Stomach (tissue), 9 donors: ENCODE data around the gene ZNF574. TPM values are rescaled to one million over a fixed set of nuclear protein-coding genes. Genes with fewer than 3 reads are reported as not detected.

Source experiments
- DNase-seq, 2 donors: peaks; one replicate each; pipeline versions ENCODE4 v3.0.0 to v3.0.0-alpha.2; 2013 to 2019
- H3K27ac ChIP-seq, 5 donors: fragments of 200-600 bp in 4 of 5; sonication (generic) in 4 of 5; one replicate each; pipeline ENCODE4 v1.5.1; 2013 to 2019; ENCODE audit warnings: mild to moderate bottlenecking in 1 of 5, moderate library complexity in 1 of 5
- H3K27me3 ChIP-seq, 3 donors: fragments of 200-600 bp; sonication (generic); one replicate each; pipeline ENCODE4 v1.5.1; 2017 to 2019; ENCODE audit warnings: mixed run types in 1 of 3
- H3K36me3 ChIP-seq, 4 donors: fragments of 200-600 bp; sonication (generic); 1 replicate in 3 of 4; 2 replicates in 1 of 4; pipeline ENCODE4 v1.5.1; 2016 to 2019
- H3K4me1 ChIP-seq, 4 donors: fragments of 200-600 bp; sonication (generic); one replicate each; pipeline ENCODE4 v1.5.1; 2016 to 2019
- H3K4me3 ChIP-seq, 4 donors: fragments of 200-600 bp; sonication (generic) in 3 of 4; one replicate each; pipeline ENCODE4 v1.5.1; 2016 to 2019; ENCODE audit warnings: mild to moderate bottlenecking in 1 of 4
- H3K9me3 ChIP-seq, 4 donors: fragments of 200-600 bp; sonication (generic); one replicate each; pipeline ENCODE4 v1.5.1; 2016 to 2019
- CTCF ChIP-seq, 7 experiments: fragments of 450-650 bp in 4 of 7; fragments of 200-600 bp in 3 of 7; sonication (generic) in 3 of 7; IDR thresholded peaks; one replicate each; pipeline ENCODE4 v1.5.1; 2016 to 2019; ENCODE audit warnings: antibody characterized with exemption in 7 of 7, control low read depth in 2 of 7, mild to moderate bottlenecking in 1 of 7
- EP300 ChIP-seq: sonication (generic); formaldehyde crosslinking; IDR thresholded peaks from one replicate; pipeline ENCODE4 v1.6.1; 2017; ENCODE audit warnings: antibody characterized with exemption
- POLR2A ChIP-seq, 4 donors: fragments of 450-650 bp; IDR thresholded peaks; one replicate each; pipeline ENCODE4 v1.6.1; 2016; ENCODE audit warnings: antibody characterized with exemption in 4 of 4, control low read depth in 2 of 4, mild to moderate bottlenecking in 1 of 4, moderate library complexity in 1 of 4
- POLR2AphosphoS5 ChIP-seq, 3 donors: sonication (generic); formaldehyde crosslinking; IDR thresholded peaks; one replicate each; pipeline ENCODE4 v1.6.1; 2016; ENCODE audit warnings: antibody characterized with exemption in 3 of 3
- WGBS, 5 donors: extraction: QIAGEN DNeasy Blood & Tissue Kit in 3 of 5; methylation state at CpG; one replicate each; pipeline versions ENCODE4 v1.1.5 to v1.1.7; 2013 to 2018; 5-methylcytosine and 5-hydroxymethylcytosine counted together
- intact Hi-C: fragments of 100-400 bp; cut with DNase I; formaldehyde crosslinking; loops from one replicate; pipeline ENCODE4 v1.15.1; 2023; ENCODE audit warnings: low total_unique reads
- polyA plus RNA-seq, 3 donors: library from polyadenylated mRNA; stranded (reverse); fragments of 200-250 nt; gene quantifications; one replicate each; pipeline ENCODE4 v1.2.3, GENCODE V29; 2013
- total RNA-seq, 5 donors: library from RNA; depleted of rRNA; stranded (reverse); fragments of >200 nt; gene quantifications; one replicate each; pipeline versions ENCODE4 v1.1.0 to v1.2.3, GENCODE V29; 2014 to 2016
- donor health status: healthy with polysubstance abuse.
- donor health status: Bipolar disorder and iron deficiency.
- donor health status: healthy.

Gene ZNF574
- total and polyA plus RNA-seq, 8 donors, result 4.6 to 17.0 (median 6.2) TPM

DNA sequence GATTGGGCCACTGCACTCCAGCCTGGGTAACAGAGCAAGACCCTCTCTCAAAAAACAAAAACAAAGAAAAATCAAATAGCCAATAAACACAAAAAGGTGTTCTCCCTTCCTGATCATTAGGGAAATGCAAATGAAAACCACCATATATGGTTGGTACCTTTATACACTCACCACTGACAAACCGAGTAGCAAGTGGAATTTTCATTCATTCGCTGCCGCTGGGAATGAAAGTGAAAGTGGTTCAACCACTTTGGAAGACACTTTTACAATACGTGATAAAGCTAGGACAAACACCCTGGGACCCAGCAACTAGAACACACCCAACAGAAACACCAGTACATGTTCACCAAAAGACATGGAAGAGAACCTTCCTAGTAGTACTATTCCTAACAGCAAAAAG, 27.0 kb upstream of the ZNF574 start:
- Histone ChIP-seq H3K27me3 (no peaks in the 10 kb centered on the region), H3K36me3 (peaks cover 0 to 50% (median 7%) of the 10 kb centered on the region in 4 donors), H3K4me1 (no peaks in the 10 kb centered on the region), H3K4me3 (no peak overlapping the region), H3K9me3 (no peaks in the 10 kb centered on the region), H3K27ac (no peak overlapping the region)
- no peak for TF ChIP-seq POLR2A (IDR thresholded peaks at IDR 0.05)
- TF ChIP-seq EP300, result no peak
- TF ChIP-seq CTCF (IDR thresholded peaks at IDR 0.05), result no peak
- TF ChIP-seq POLR2AphosphoS5 (IDR thresholded peaks at IDR 0.05), result no peak
- intact Hi-C loops, result no loop called here
- 21 to 44% (median 33%) methylated on average over 4 of the region's 4 CpGs for WGBS, 5 donors
- DNase-seq, result peak in 1 of 2 donors; percentile 56

DNA sequence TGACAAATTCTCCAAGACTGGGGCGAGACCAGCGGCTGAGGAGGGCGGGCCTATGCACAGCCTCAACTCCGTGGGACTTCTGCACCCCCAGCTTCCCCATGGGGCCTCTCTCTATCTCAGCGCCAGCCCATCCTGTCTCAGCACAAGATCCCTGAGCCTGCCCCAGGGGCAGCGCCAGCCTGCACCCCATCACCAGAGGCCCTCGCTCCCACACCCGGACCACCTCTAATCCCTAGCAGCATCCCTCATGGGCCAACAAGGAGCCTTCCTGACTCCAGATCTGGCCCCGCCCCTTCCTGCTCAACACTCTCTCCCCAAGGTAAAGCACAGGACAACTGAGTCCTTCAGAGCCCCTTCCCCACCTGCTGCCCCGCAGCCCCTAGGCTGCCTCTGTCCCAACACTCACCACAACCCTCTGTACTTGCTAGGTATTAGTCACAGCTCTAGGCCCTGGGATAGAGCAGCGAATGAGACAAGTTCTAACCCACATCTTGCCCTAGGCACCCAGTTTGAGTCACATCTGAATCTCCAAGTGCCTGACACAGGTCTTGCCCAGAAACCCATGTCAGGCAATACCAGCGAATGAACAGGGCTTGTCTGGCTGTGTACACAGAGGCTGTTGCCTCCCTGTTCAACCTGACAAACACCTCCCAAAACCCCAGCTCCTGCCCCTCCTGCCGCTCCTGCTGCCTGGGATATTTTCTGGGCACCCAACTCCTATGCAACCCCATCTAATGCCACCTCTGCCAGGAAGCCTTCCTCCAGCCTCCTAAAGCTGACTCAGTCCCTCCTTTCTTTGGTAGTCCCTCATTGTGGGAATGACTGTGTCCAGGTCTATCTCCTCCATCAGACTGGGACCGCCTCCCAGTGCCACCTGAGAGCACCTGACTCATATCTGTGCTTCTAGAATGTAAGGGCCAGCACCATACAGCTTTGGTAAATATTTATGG, 24.5 kb upstream of the ZNF574 start:
- peak in 1 of 2 donors; percentile 47 for DNase-seq
- H3K36me3 ChIP-seq, result peaks cover 0 to 55% (median 15%) of the 10 kb centered on the region in 4 donors
- 80 to 93% (median 83%) methylated on average over 11 to 14 of the region's 14 CpGs for WGBS, 5 donors

GRCh38 chr19:42052241-42052863, 23.6 kb upstream of the ZNF574 start:
- intact Hi-C loops, result no loop called here
- Histone ChIP-seq H3K27ac (peak overlapping the region in 1 of 5 donors; percentile 56), H3K4me3 (no peak overlapping the region), H3K9me3 (no peaks in the 10 kb centered on the region), H3K27me3 (no peaks in the 10 kb centered on the region), H3K4me1 (no peaks in the 10 kb centered on the region), H3K36me3 (peaks cover 0 to 64% (median 19%) of the 10 kb centered on the region in 4 donors)
- DNase-seq, result no peak
- 63 to 72% (median 71%) methylated on average over 6 to 10 of the region's 10 CpGs for WGBS, 5 donors
- TF ChIP-seq POLR2A (IDR thresholded peaks at IDR 0.05), result no peak
- TF ChIP-seq POLR2AphosphoS5 (IDR thresholded peaks at IDR 0.05), result no peak
- TF ChIP-seq CTCF (IDR thresholded peaks at IDR 0.05), result no peak
- no peak for TF ChIP-seq EP300

More for the DNA sequence above, 24.5 kb upstream of the ZNF574 start:
- Histone ChIP-seq H3K4me3 (no peak overlapping the region), H3K4me1 (no peaks in the 10 kb centered on the region), H3K27ac (peak overlapping the region in 3 of 5 donors; percentile 32 to 37 (median 37)), H3K27me3 (no peaks in the 10 kb centered on the region), H3K9me3 (no peaks in the 10 kb centered on the region)
- TF ChIP-seq POLR2A (IDR thresholded peaks at IDR 0.05), result no peak
- TF ChIP-seq POLR2AphosphoS5 (IDR thresholded peaks at IDR 0.05), result peak in 1 of 3 donors; percentile 3
- no peak for TF ChIP-seq EP300
- no peak for TF ChIP-seq CTCF (IDR thresholded peaks at IDR 0.05)
- intact Hi-C loops, result no loop called here

DNA sequence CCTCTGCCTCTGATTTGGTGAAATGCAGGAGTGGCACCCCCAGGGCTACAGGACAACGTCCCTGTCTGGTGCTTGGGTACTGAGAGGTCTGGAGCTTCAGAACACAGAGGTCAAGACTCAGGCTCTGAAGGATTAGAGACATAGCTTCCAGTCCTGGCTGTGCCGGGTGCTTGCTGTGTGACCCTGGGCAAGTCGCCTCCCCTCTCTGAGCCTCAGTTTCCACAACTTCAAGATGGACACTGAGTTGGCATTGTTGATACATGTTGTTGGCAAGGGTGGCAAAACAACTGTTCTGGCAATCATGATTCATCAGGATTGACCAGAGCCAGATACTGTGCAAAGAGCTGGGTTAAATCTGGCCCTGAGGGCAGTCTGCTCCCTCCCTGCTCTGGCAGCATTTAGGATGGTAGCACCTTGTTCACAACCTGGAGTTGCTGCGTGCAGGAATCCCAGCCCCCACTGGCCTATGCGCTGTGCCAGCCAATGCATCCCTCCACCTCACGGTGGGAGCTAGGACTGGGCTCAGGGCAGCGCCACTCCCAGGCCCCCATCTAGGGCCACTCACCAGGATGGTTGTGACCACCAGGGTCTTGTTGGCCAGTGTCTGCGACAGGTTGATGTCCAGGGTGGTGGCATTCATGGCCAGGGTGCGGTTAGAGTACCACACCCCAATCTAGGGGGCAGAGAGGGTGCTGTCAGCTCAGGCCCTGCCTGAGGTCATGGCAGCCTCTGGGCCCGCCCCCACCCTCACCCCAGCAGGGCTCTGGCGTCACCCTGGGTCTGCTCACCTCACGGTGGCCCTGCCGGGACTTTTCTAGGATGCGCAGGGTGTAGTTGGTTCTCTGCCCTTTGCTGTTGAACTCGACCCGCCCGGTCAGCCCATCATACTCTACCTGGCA, 22.7 kb upstream of the ZNF574 start:
- no peak for DNase-seq
- H3K36me3 ChIP-seq, result peaks cover 0 to 72% (median 22%) of the 10 kb centered on the region in 4 donors
- 80 to 88% (median 81%) methylated on average over 14 to 17 of the region's 17 CpGs for WGBS, 5 donors
- no peak overlapping the region for H3K27ac ChIP-seq
- H3K27me3 ChIP-seq, result no peaks in the 10 kb centered on the region
- no peak overlapping the region for H3K4me3 ChIP-seq
- intact Hi-C loops, result no loop called here
- no peak for TF ChIP-seq POLR2A (IDR thresholded peaks at IDR 0.05)
- TF ChIP-seq EP300, result no peak
- no peak for TF ChIP-seq CTCF (IDR thresholded peaks at IDR 0.05)
- no peak for TF ChIP-seq POLR2AphosphoS5 (IDR thresholded peaks at IDR 0.05)
- no peaks in the 10 kb centered on the region for H3K9me3 ChIP-seq
- no peaks in the 10 kb centered on the region for H3K4me1 ChIP-seq
